ENCODE measurements around the gene VAT1. TPM values are rescaled to one million over a fixed set of nuclear protein-coding genes. Genes with fewer than 3 reads are reported as not detected.

Gene VAT1
- total and polyA plus RNA-seq, 9 of the 15 experiments (the other 6 are each of a cell fraction or from before 2014, with no cell fraction given): 29.4 to 153 (median 66.7) TPM

- TF ChIP-seq UBTF (IDR thresholded peaks at IDR 0.05; ENCODE audit: borderline replicate concordance in 1 of 2, low read depth in 2 of 2, low read length in 2 of 2) (peak; percentile 29 to 74; a peak in 2 of 4 replicates), EWSR1 (IDR thresholded peaks at IDR 0.05; ENCODE audit: borderline replicate concordance, low read depth, partially characterized antibody) (no peak), NBN (IDR thresholded peaks at IDR 0.05; ENCODE audit: low read depth) (0 out of 2 replicates have a peak, but pooled peaks have one; percentile 29), ZBED1 (IDR thresholded peaks at IDR 0.05) (no peak), ZNF778 (CRISPR knock-in tag; IDR thresholded peaks at IDR 0.05) (no peak), LEF1 (IDR thresholded peaks at IDR 0.05) (no peak), ZSCAN32 (CRISPR knock-in tag; IDR thresholded peaks at IDR 0.05) (no peak), ATF6 (CRISPR knock-in tag; IDR thresholded peaks at IDR 0.05) (no peak), ZNF444 (CRISPR knock-in tag; IDR thresholded peaks at IDR 0.05) (no peak), ZNF589 (CRISPR knock-in tag; IDR thresholded peaks at IDR 0.05; ENCODE audit: low read depth) (no peak)
- TF ChIP-seq, protein P1, sequence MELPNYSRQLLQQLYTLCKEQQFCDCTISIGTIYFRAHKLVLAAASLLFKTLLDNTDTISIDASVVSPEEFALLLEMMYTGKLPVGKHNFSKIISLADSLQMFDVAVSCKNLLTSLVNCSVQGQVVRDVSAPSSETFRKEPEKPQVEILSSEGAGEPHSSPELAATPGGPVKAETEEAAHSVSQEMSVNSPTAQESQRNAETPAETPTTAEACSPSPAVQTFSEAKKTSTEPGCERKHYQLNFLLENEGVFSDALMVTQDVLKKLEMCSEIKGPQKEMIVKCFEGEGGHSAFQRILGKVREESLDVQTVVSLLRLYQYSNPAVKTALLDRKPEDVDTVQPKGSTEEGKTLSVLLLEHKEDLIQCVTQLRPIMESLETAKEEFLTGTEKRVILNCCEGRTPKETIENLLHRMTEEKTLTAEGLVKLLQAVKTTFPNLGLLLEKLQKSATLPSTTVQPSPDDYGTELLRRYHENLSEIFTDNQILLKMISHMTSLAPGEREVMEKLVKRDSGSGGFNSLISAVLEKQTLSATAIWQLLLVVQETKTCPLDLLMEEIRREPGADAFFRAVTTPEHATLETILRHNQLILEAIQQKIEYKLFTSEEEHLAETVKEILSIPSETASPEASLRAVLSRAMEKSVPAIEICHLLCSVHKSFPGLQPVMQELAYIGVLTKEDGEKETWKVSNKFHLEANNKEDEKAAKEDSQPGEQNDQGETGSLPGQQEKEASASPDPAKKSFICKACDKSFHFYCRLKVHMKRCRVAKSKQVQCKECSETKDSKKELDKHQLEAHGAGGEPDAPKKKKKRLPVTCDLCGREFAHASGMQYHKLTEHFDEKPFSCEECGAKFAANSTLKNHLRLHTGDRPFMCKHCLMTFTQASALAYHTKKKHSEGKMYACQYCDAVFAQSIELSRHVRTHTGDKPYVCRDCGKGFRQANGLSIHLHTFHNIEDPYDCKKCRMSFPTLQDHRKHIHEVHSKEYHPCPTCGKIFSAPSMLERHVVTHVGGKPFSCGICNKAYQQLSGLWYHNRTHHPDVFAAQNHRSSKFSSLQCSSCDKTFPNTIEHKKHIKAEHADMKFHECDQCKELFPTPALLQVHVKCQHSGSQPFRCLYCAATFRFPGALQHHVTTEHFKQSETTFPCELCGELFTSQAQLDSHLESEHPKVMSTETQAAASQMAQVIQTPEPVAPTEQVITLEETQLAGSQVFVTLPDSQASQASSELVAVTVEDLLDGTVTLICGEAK (IDR thresholded peaks at IDR 0.05): peak; percentile 58
- TF ChIP-seq, protein P1 (CRISPR knock-in tag; IDR thresholded peaks at IDR 0.05): no peak
- TF ChIP-seq, protein P2, sequence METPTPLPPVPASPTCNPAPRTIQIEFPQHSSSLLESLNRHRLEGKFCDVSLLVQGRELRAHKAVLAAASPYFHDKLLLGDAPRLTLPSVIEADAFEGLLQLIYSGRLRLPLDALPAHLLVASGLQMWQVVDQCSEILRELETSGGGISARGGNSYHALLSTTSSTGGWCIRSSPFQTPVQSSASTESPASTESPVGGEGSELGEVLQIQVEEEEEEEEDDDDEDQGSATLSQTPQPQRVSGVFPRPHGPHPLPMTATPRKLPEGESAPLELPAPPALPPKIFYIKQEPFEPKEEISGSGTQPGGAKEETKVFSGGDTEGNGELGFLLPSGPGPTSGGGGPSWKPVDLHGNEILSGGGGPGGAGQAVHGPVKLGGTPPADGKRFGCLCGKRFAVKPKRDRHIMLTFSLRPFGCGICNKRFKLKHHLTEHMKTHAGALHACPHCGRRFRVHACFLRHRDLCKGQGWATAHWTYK (CRISPR knock-in tag; IDR thresholded peaks at IDR 0.05): no peak
Measured at GRCh38 chr17:42980766-42981397, 41.3 kb downstream of the VAT1 start (continued).

All from K562 (cell line).